ENCODE results near the gene NAA35.
"Not testable (repeated sequence)": the region's sequence is repeated elsewhere in the genome, so short reads cannot be mapped to it uniquely, and the experiment has no call there.

Gene NAA35

GRCh38 chr9:85949586-85950335 is 8.8 kb downstream of the NAA35 start:
- no peak for DNase-seq

GRCh38 chr9:85959955-85960354 is 19.0 kb downstream of the NAA35 start:
- no peak for DNase-seq

DNA sequence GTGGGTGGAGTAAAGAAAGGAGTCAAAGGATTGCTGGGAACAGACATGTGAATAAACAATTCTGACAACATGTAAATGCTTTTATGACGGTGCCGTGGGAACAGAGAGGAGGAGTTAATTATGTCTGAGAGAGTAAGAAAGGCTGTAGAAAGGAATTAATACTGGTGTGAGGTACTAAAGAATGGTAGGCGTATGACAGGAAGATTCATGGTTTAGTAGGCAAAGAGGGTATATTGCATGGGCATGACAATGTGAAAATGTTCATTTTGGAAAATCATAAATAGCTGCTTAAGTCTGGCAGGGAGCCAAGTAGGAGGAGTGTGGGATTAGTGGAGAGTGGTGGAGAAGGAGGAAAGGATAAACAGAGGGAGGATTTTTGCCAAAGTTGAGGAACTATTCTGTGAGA is 19.7 kb downstream of the NAA35 start:
- no peak for DNase-seq

GRCh38 chr9:85964526-85964925 is 23.6 kb downstream of the NAA35 start:
- no peak for DNase-seq

DNA sequence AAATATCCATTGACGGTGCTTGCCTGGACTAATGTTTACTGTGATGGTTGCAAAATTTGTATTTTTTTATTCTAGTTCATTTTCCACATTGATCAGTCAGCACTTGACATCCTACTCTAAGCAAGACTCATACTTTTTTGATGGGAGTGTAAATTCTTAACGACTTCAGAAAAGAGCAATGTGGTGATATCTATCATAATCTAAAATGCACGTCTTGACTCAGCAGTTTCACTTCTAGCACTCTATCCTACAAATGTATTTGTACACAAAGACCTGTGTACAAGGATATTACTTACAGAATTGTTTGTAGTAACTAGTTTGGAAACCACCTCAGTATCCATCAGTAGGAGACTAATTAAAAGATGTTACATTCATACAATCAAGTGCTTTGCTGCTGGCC is 24.0 kb downstream of the NAA35 start:
- no peak for DNase-seq

GRCh38 chr9:85969727-85970126 is 28.8 kb downstream of the NAA35 start:
- DNase-seq: no peak

- no peak for DNase-seq
Measured at GRCh38 chr9:85971731-85972130, 30.8 kb downstream of the NAA35 start.

- DNase-seq: no peak
Measured at GRCh38 chr9:85973238-85973637, 32.3 kb downstream of the NAA35 start.

GRCh38 chr9:85974055-85974547 is 33.2 kb downstream of the NAA35 start:
- DNase-seq: not testable (repeated sequence)

DNA sequence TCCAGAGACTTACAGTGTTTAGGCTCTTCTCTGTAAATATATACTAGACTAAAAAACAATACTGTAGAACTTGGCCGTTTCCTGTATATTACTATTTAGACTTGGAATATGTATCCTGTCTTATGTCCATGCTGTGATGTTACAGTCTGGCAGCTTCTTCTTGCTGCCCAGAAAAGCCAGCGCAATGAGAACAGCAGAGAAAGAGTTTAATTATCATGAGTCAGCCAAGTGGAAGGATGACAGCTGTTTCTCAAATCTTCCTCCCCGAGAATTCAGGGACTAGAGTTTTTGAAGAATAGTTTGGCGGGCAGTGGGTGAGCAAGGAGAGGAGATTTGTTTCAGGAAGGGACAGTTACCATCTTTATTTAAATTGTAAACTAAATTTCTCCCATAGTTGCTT is 37.5 kb downstream of the NAA35 start:
- no peak for DNase-seq

DNA sequence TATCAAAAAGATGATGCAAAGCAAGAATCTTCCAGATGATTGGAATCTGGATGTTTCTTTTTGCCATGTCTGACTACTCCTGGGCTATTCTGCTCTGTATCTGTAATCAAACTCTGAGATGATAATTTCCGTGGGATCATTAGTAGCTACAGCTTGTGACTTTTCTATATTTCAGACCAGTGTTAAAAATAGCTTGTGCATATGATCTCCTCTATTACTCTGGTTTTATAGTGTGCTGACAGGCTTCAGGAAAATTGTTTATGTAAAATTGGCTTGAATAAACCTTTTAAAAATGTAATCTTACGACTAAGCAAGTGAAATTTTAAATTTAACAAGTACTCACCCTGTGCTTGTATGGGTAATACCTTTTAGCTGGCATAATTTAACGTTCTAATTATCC is 40.4 kb downstream of the NAA35 start:
- no peak for DNase-seq

DNA sequence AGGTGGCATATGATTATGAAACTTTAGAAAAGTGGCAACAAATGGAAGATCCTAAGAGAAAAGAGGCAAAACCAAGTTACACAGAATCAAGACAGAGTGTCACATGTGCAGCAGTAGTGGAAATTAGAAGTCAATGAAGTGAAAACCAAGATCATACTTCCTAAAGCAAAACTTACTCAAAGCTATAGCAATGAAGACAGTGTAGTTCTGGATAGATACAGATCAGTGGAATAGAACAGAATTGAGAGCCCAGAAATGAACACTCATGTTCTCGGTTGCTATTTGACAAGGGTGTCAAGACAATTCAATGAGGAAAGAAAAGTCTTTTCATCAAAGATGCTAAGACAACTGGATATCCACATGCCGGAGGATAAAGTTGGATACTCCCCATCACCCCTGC is 43.5 kb downstream of the NAA35 start:
- no peak for DNase-seq

DNA sequence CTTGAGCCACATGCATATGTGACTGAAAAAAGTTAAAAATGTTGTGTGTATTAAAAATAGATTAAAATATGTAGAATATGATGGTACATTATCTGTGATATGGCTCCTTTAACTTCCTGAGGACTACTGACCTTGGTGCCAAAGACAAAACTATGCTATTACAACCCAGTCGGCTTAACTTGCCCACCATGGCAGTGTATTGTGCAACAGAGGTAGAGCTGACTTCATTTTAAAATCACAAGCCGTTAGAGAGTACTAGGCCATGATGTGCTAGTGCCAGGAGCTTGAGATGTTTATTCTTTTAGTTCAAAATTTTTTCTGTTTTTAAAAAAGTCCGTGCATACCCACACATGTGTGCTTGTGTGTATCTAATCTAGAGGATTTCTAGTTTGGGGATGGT is 46.3 kb downstream of the NAA35 start:
- DNase-seq: no peak

DNA sequence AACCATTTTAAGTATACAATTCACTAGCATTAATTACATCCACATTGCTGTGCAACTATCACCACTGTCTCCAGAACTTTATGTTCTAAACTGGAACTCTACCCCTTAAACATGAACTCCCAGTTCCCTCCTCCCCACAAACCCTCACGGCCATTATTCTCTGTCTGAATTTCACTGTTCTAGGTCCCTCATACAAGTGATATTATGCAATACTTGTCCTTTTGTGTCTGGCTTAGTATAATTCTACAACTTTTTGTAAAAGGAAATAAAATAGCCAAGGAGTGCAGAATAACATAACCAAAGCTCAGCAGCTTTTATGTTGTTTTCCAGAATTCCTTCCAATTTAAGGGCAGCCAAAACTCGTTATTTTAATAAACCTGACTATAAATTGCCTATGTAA is 53.2 kb downstream of the NAA35 start:
- no peak for DNase-seq

DNA sequence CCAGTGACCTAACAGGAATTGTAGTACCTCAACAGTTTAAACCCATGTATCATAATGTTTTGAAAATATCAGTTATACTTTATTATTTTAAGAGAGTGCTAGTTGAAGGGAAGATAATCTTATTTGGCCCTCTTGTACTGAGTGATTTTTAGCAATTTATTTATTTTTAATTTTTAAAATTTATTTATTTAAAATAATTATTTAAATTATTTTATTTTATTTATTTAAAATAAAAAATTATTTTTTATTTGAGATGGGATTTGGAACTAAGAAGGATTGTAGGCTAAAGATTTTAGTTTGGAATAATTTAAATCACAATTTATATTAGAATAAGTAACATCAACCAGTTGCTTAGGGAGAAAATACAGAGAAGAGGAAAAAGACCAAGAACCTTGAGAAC is 54.2 kb downstream of the NAA35 start:
- DNase-seq: no peak

GRCh38 chr9:85995599-85995998 is 54.7 kb downstream of the NAA35 start:
- DNase-seq: no peak

GRCh38 chr9:86005253-86005775 is 64.4 kb downstream of the NAA35 start:
- DNase-seq: no peak

GRCh38 chr9:86009133-86009532 is 68.2 kb downstream of the NAA35 start:
- DNase-seq: no peak

DNA sequence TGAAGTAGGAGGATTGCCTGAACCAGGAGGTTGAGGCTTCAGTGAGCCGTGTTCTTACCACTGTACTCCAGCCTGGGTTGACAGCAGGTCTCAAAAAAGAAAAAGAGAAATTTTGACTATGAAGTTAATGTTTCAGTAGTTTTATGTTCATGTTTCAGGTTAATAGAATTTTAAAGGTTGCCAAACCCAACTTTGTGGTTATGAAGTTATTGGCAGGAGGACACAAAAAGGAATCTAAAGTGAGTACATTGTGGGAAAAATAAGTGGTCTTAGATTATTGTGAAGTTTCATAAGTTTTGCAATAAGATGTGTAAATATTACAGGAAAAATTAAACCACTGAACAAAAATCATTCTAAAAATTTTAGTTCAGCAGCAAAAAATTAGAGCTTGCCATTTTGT is 79.8 kb downstream of the NAA35 start:
- DNase-seq: no peak

DNA sequence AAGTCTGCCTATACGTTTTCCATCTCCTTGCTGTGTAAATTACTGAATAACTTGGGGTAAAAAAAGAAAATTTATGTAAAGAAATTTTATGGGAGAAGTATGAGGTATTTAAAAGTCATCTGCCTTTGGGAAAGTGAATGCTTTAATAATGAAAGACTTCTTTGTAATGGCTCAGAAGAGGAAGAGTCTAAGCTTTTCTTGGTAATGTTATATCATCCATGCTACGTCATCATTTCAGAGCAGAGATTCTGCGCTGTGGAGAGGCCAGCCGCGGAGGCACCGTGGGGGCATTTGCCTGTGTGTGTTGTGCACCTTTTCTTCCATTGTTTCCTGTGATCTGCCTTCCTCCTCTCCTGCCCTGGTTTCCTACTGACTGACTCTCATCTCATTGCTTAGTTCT is 80.2 kb downstream of the NAA35 start:
- no peak for DNase-seq

GRCh38 chr9:86022687-86023266 is 81.8 kb downstream of the NAA35 start:
- DNase-seq: no peak

GRCh38 chr9:86027767-86028166 is 86.8 kb downstream of the NAA35 start:
- DNase-seq: no peak

- no peak for DNase-seq
Measured at GRCh38 chr9:86034863-86035734, 94.2 kb downstream of the NAA35 start.

Data from cerebellar nuclear complex (tissue), 1 donor.